Measurements from ENCODE around the gene KLHDC8B. TPM values are rescaled to one million over a fixed set of nuclear protein-coding genes. Genes with fewer than 3 reads are reported as not detected.
"Not testable (repeated sequence)": the region's sequence is repeated elsewhere in the genome, so short reads cannot be mapped to it uniquely, and the experiment has no call there.

KLHDC8B gene
- total RNA-seq, 1 donor, result 16.6 TPM

DNA sequence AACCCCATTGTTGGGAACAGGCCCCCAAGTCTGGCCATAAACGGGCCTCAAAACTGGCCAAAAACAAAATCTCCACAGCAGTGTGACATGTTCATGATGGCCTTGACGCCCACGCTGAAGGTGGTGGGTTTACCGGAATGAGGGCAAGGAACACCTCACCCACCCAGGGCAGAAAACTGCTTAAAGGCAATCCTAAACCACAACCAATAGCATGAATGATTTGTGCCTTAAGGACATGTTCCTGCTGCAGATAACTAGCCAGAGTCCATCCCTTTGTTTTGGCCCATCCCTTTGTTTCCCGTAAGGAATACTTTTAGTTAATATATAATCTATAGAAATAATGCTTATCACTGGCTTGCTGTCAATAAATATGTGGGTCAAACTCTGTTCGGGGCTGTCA is 47.7 kb downstream of the KLHDC8B start:
- no peaks in the 10 kb centered on the region for H3K9me3 ChIP-seq (ENCODE audit: low read depth, low read length)
- H3K27me3 ChIP-seq (ENCODE audit: insufficient read depth, low read length), result no peaks in the 10 kb centered on the region
- TF ChIP-seq, protein P1, sequence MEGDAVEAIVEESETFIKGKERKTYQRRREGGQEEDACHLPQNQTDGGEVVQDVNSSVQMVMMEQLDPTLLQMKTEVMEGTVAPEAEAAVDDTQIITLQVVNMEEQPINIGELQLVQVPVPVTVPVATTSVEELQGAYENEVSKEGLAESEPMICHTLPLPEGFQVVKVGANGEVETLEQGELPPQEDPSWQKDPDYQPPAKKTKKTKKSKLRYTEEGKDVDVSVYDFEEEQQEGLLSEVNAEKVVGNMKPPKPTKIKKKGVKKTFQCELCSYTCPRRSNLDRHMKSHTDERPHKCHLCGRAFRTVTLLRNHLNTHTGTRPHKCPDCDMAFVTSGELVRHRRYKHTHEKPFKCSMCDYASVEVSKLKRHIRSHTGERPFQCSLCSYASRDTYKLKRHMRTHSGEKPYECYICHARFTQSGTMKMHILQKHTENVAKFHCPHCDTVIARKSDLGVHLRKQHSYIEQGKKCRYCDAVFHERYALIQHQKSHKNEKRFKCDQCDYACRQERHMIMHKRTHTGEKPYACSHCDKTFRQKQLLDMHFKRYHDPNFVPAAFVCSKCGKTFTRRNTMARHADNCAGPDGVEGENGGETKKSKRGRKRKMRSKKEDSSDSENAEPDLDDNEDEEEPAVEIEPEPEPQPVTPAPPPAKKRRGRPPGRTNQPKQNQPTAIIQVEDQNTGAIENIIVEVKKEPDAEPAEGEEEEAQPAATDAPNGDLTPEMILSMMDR (IDR thresholded peaks at IDR 0.05; ENCODE audit: extremely low read depth, low read depth, low read length), result no peak
- no peak overlapping the region for H3K4me3 ChIP-seq (ENCODE audit: insufficient read depth, low read length)
- no peaks in the 10 kb centered on the region for H4K20me1 ChIP-seq (ENCODE audit: insufficient read depth, low read length)
- no peak overlapping the region for H2AFZ ChIP-seq (ENCODE audit: low read length)
- H3K4me1 ChIP-seq (ENCODE audit: insufficient read depth, low read length), result peaks cover 3% of the 10 kb centered on the region
- H3K4me2 ChIP-seq (ENCODE audit: insufficient read depth, low read length), result no peak overlapping the region
- peak overlapping the region; percentile 51 for H3K27ac ChIP-seq (ENCODE audit: low read depth, low read length)
- no peak for DNase-seq (ENCODE audit: insufficient read length, low spot score, missing footprints)
- H3K79me2 ChIP-seq (ENCODE audit: insufficient read depth, low read length), result peaks cover 19% of the 10 kb centered on the region
- H3K36me3 ChIP-seq (ENCODE audit: insufficient read depth, low read length), result peaks cover 3% of the 10 kb centered on the region

DNA sequence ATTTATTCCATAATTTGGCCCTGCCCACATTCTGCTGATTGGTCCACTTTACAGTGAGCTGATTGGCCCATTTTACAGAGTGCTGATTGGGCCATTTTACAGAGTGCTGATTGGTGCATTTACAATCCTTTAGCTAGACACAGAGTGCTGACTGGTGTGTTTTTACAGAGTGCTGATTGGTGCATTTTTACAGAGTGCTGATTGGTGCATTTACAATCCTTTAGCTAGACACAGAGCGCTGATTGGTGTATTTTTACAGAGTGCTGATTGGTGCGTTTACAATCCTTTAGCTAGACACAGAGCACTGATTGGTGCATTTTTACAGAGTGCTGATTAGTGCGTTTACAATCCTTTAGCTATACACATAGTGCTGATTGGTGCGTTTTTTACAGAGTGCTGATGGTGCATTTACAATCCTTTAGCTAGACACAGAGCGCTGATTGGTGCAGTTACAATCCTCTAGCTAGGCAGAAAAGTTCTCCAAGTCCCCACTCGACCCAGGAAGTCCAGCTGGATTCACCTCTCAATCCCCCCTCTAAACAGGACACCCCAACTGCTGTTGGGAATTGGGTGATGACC is 49.7 kb downstream of the KLHDC8B start:
- not testable (repeated sequence) for H3K27ac ChIP-seq (ENCODE audit: low read depth, low read length); H3K4me3 ChIP-seq (ENCODE audit: insufficient read depth, low read length); H3K4me1 ChIP-seq (ENCODE audit: insufficient read depth, low read length); H4K20me1 ChIP-seq (ENCODE audit: insufficient read depth, low read length); H3K36me3 ChIP-seq (ENCODE audit: insufficient read depth, low read length); H2AFZ ChIP-seq (ENCODE audit: low read length); H3K27me3 ChIP-seq (ENCODE audit: insufficient read depth, low read length); H3K9me3 ChIP-seq (ENCODE audit: low read depth, low read length); DNase-seq (ENCODE audit: insufficient read length, low spot score, missing footprints); H3K4me2 ChIP-seq (ENCODE audit: insufficient read depth, low read length)
- peaks cover 14% of the 10 kb centered on the region for H3K79me2 ChIP-seq (ENCODE audit: insufficient read depth, low read length)

DNA sequence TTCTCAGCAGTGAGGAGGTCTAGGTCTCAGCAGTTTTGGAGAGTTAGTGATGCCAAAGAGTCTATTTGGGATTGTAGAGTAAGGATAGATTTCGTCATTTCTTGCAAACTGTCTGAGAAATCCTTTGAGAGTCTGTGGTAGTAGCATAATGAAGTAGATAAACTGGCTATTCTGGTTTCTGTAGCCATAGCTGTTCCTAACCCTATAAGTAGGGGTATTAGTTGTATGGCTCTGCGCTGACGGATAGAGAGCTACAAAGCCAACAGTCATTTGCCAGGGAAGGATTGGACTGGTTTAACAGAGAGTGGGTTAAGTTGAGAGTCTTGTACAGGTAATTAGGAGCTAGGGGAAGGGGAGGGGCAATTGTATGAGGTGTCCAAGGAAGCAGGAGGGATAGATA is 50.6 kb downstream of the KLHDC8B start:
- no peaks in the 10 kb centered on the region for H4K20me1 ChIP-seq (ENCODE audit: insufficient read depth, low read length)
- H3K79me2 ChIP-seq (ENCODE audit: insufficient read depth, low read length), result peaks cover 14% of the 10 kb centered on the region

More for the DNA sequence above, 50.6 kb downstream of the KLHDC8B start:
- Histone ChIP-seq H3K9me3 (ENCODE audit: low read depth, low read length) (no peaks in the 10 kb centered on the region), H3K4me2 (ENCODE audit: insufficient read depth, low read length) (no peak overlapping the region), H3K27me3 (ENCODE audit: insufficient read depth, low read length) (no peaks in the 10 kb centered on the region), H2AFZ (ENCODE audit: low read length) (no peak overlapping the region), H3K4me3 (ENCODE audit: insufficient read depth, low read length) (no peak overlapping the region), H3K27ac (ENCODE audit: low read depth, low read length) (no peak overlapping the region), H3K4me1 (ENCODE audit: insufficient read depth, low read length) (peaks cover 3% of the 10 kb centered on the region), H3K36me3 (ENCODE audit: insufficient read depth, low read length) (no peaks in the 10 kb centered on the region)
- DNase-seq (ENCODE audit: insufficient read length, low spot score, missing footprints), result no peak
- TF ChIP-seq, protein P1 (IDR thresholded peaks at IDR 0.05; ENCODE audit: extremely low read depth, low read depth, low read length), result no peak

Other genes starting within 250 kb of the KLHDC8B start
- gene P4HTM, start 181.4 kb upstream of the KLHDC8B start, total RNA-seq, result 31.8 and 32.4 TPM in 2 replicates
- gene WDR6, start 164.2 kb upstream of the KLHDC8B start, total RNA-seq, result 74.3 and 98.4 TPM in 2 replicates
- gene DALRD3, start 153.0 kb upstream of the KLHDC8B start, total RNA-seq, result 37.1 and 39.1 TPM in 2 replicates
- 43.0 and 43.4 TPM in 2 replicates for gene NDUFAF3, start 149.5 kb upstream of the KLHDC8B start, total RNA-seq
- 273 and 286 TPM in 2 replicates for gene IMPDH2, start 142.2 kb upstream of the KLHDC8B start, total RNA-seq
- gene QRICH1, start 77.5 kb upstream of the KLHDC8B start, total RNA-seq, result 136 and 167 TPM in 2 replicates
- 360 and 416 TPM in 2 replicates for gene QARS1, start 66.8 kb upstream of the KLHDC8B start, total RNA-seq
- 37.1 and 49.6 TPM in 2 replicates for gene USP19, start 50.8 kb upstream of the KLHDC8B start, total RNA-seq
- 355 and 450 TPM in 2 replicates for gene LAMB2, start 38.5 kb upstream of the KLHDC8B start, total RNA-seq
- 19.2 and 22.8 TPM in 2 replicates for gene CCDC71, start 5.3 kb upstream of the KLHDC8B start, total RNA-seq
- gene C3orf62, start 105.6 kb downstream of the KLHDC8B start, total RNA-seq, result 1.8 and 3.6 TPM in 2 replicates
- gene USP4, start 168.5 kb downstream of the KLHDC8B start, total RNA-seq, result 20.3 and 22.1 TPM in 2 replicates
- gene GPX1, start 186.8 kb downstream of the KLHDC8B start, total RNA-seq, result 174 and 183 TPM in 2 replicates
- 860 and 899 TPM in 2 replicates for gene RHOA, start 240.4 kb downstream of the KLHDC8B start, total RNA-seq
- gene TCTA, start 240.8 kb downstream of the KLHDC8B start, total RNA-seq, result 35.8 and 37.4 TPM in 2 replicates